ENCODE measurements around the gene SORCS3.

GRCh38 chr10:104802941-104803340 lies 161.9 kb downstream of the SORCS3 start:
- TF ChIP-seq, protein P1, sequence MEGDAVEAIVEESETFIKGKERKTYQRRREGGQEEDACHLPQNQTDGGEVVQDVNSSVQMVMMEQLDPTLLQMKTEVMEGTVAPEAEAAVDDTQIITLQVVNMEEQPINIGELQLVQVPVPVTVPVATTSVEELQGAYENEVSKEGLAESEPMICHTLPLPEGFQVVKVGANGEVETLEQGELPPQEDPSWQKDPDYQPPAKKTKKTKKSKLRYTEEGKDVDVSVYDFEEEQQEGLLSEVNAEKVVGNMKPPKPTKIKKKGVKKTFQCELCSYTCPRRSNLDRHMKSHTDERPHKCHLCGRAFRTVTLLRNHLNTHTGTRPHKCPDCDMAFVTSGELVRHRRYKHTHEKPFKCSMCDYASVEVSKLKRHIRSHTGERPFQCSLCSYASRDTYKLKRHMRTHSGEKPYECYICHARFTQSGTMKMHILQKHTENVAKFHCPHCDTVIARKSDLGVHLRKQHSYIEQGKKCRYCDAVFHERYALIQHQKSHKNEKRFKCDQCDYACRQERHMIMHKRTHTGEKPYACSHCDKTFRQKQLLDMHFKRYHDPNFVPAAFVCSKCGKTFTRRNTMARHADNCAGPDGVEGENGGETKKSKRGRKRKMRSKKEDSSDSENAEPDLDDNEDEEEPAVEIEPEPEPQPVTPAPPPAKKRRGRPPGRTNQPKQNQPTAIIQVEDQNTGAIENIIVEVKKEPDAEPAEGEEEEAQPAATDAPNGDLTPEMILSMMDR (conservative IDR thresholded peaks at IDR 0.05) = no peak
- no peak for TF ChIP-seq EZH2 (IDR thresholded peaks at IDR 0.05; ENCODE audit: low read depth)
